ENCODE results near the gene MAP3K7CL.

MAP3K7CL gene

DNA sequence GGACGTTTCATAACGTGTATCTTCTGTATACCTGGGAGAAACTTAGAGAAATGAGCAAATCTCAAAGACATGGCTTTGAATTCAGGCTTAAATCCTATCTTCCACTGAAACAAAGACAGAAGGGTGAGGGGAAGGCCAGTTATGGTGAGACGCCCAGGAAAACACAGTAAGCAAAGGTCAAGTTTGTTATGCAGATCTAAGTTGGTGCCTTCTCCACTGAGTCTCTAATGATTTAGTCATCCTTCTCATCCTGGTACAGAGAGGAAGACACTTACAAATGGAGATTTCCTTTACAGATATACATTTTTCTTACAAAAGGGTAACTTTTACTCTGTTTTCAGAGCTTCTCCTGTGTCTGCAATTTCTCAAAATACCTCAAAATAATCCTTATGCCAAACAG is 64.4 kb downstream of the MAP3K7CL start:
- TF ChIP-seq, protein P1, sequence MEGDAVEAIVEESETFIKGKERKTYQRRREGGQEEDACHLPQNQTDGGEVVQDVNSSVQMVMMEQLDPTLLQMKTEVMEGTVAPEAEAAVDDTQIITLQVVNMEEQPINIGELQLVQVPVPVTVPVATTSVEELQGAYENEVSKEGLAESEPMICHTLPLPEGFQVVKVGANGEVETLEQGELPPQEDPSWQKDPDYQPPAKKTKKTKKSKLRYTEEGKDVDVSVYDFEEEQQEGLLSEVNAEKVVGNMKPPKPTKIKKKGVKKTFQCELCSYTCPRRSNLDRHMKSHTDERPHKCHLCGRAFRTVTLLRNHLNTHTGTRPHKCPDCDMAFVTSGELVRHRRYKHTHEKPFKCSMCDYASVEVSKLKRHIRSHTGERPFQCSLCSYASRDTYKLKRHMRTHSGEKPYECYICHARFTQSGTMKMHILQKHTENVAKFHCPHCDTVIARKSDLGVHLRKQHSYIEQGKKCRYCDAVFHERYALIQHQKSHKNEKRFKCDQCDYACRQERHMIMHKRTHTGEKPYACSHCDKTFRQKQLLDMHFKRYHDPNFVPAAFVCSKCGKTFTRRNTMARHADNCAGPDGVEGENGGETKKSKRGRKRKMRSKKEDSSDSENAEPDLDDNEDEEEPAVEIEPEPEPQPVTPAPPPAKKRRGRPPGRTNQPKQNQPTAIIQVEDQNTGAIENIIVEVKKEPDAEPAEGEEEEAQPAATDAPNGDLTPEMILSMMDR (conservative IDR thresholded peaks at IDR 0.05), result no peak
- peak overlapping the region; percentile 40 for H3K27ac ChIP-seq

DNA sequence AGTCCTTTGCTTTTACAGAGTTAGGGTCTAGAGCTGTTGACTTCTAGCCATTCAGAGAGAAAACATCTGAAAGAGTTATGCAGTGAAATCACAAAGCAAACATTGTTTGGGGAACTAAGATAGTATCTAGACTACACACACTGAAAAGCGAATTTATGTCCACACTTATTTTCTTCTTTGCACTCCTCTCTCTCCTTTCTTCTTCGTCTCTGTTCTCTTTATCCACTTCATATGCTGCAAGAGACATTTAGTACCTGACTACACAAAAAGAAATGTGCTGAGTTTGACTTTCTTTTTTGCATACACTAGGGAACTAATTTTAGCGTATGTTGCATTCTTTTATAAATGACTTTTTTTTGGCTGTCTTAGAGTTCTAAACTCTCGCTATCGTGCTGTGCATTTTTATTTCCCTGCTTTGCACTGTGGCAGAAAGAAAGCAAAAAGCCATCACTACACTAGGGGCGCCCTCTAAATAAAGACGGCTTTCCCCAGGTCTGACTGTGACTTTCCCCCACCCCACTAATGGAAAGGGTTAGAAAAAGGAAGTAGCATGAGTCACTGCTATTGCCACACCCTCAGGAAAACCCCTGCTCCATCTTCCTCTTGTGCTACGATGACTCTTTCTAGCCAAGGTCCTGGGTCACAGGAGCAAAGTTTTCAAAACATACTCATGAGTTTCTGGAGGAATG is 65.7 kb downstream of the MAP3K7CL start:
- TF ChIP-seq, protein P1 (conservative IDR thresholded peaks at IDR 0.05), result no peak
- H3K27ac ChIP-seq, result peak overlapping the region; percentile 40

DNA sequence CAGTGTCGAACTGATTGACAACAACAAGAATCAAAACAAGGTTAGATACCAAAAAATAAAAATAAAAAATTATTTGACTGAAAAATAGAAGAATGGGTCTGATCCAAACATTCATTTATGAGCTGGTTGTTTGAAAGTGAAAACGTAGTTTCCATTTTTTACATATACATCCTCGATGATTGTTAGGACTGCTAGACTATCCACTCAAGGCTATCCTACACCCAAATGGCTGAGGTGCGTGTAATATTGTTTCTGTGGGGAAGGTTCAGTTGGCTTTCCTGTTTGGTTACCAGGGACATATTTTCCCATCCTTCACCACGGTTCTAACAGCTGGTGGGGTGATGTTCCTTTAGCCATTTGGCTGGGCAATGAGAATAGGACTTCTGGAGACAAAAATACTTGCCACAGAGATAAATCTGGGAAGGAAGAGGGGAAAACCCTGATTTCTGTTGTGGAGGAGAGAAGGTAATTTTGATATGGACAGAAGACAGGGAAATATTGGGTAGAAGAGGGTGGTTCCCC is 66.3 kb downstream of the MAP3K7CL start:
- TF ChIP-seq, protein P1 (conservative IDR thresholded peaks at IDR 0.05), result no peak
- no peak overlapping the region; the same call in 1 of the 2 replicates for H3K27ac ChIP-seq

DNA sequence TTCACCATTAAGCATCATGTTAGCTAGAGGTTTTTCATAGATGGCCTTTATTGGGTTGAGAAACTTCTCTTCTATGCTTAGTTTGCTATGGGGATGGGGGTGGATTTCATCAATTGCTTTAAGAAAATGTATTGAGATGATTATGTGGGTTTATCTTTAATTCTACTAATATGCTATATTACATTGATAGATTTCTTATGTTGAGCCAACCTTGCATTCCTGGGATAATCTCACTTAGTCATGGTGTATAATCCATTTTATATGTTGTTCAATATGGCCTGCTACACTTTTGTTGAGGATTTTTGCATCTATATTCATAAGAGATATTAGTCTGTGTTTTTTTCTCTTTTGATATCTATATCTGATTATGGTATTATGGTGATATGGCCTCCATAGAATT is 70.7 kb downstream of the MAP3K7CL start:
- H3K27ac ChIP-seq, result no peak overlapping the region
- TF ChIP-seq, protein P1 (conservative IDR thresholded peaks at IDR 0.05), result no peak

DNA sequence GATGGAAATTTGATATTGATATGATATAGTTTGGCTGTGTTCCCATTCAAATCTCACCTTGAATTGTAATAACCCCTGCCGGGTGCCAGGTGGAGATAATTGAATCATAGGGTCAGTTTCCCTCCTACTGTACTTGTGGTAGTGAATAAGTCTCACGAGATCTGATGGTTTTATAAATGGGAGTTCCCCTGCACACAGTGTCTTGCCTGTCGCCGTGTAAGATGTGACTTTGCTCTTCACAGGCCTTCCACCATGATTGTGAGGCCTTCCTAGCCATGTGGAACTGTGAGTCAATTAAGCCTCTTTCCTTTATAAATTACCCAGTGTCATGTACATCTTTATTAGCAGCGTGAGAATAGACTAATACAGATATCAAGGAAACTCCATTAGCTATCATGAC is 74.6 kb downstream of the MAP3K7CL start:
- H3K27ac ChIP-seq, result no peak overlapping the region
- TF ChIP-seq, protein P1 (conservative IDR thresholded peaks at IDR 0.05), result no peak

DNA sequence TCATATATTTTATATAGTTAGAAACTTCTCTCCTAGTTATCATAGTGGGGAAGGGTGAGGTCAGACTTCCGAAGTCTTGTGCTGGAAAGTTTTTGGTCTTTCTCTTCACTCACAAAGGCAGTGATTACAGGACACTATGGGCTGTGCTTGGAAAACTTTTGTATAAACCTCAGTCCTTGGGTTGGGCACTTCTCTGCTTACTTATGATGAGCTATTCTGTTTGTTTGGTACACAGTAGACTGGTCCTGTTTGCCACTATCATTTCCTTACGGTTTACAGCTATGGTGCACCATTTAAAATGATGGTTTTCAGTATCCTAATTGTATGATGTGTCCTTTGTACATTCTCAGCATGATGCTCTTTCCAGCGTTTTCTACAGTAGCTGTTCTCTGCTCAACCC is 75.5 kb downstream of the MAP3K7CL start:
- TF ChIP-seq, protein P1 (conservative IDR thresholded peaks at IDR 0.05), result no peak
- H3K27ac ChIP-seq, result no peak overlapping the region

DNA sequence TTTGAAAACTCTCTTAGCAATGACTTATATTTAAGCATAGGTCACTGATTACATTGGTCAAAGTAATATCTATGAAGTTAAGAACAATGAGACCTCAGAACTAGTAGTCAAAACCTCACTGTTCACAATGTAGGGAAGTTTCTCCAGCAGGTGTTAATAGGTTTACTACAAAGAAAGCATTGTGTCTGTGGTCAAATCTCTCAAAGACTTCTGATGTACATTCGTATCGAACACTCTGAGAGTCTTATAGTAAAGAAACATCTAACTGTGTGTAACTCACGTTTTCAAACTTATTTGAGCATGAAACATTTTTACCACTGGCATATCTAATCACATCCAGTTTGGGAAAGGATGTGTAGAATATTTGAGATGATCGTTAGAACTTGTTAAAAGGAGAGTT is 76.0 kb downstream of the MAP3K7CL start:
- no peak overlapping the region for H3K27ac ChIP-seq
- TF ChIP-seq, protein P1 (conservative IDR thresholded peaks at IDR 0.05), result no peak
